GM11168 (cell line): ENCODE results near the gene HOXB1.

Source experiments
- in situ Hi-C: fragments of 300-500 bp; cut with MboI; formaldehyde crosslinking; loops from one replicate; pipeline ENCODE4 v1.12.0; 2022; ENCODE audit warnings: low sequenced_read_pairs; ENCODE audit not compliant: unreplicated experiment

Gene HOXB1

GRCh38 chr17:48479014-48479402 lies 51.8 kb downstream of the HOXB1 start:
- in situ Hi-C loops = no loop called here
